HepG2 (cell line): ENCODE measurements around the gene SLCO4A1. TPM values are rescaled to one million over a fixed set of nuclear protein-coding genes. Genes with fewer than 3 reads are reported as not detected.

ENCODE experiments used
- CCDC6 ChIP-seq: sonication (generic); formaldehyde crosslinking; IDR thresholded peaks from 2 replicates; pipeline ENCODE4 v1.8.1; 2022; ENCODE audit warnings: mild to moderate bottlenecking, missing genetic modification reagents, moderate library complexity
- EHMT2 ChIP-seq: fragments of 200-600 bp; sonication (generic); IDR thresholded peaks from 2 replicates; pipeline ENCODE4 v1.7.0; 2017; ENCODE audit warnings: antibody characterized with exemption, low read depth, low read length, borderline replicate concordance
- HINFP ChIP-seq: sonication (generic); formaldehyde crosslinking; IDR thresholded peaks from 2 replicates; pipeline ENCODE4 v1.4.0; 2020; ENCODE audit warnings: low read depth, mild to moderate bottlenecking, missing genetic modification reagents
- IKZF1 ChIP-seq: fragments of 450-650 bp; IDR thresholded peaks from 2 replicates; pipeline ENCODE4 v1.7.1; 2016
- JUN ChIP-seq: sonication (generic); formaldehyde crosslinking; IDR thresholded peaks from 2 replicates; pipeline ENCODE4 v1.4.0; 2020; ENCODE audit warnings: mild to moderate bottlenecking, missing genetic modification reagents
- JUNB ChIP-seq: sonication (generic); formaldehyde crosslinking; IDR thresholded peaks from 2 replicates; pipeline ENCODE4 v1.8.0; 2022; ENCODE audit warnings: missing genetic modification reagents, mild to moderate bottlenecking, borderline replicate concordance
- NCOA1 ChIP-seq: sonication (generic); formaldehyde crosslinking; IDR thresholded peaks from 2 replicates; pipeline ENCODE4 v1.9.0; 2021; ENCODE audit warnings: missing genetic modification reagents
- NFYC ChIP-seq: IDR thresholded peaks from 2 replicates; pipeline ENCODE4 v1.6.1; 2016; ENCODE audit warnings: missing genetic modification reagents, missing compliant biosample characterization
- SOX6 ChIP-seq, 2 experiments: fragments of 450-650 bp in 1 of 2; sonication (generic) in 1 of 2; formaldehyde crosslinking in 1 of 2; IDR thresholded peaks; 2 replicates each; pipeline versions ENCODE4 v1.4.0 to v1.6.1; 2017 to 2020; ENCODE audit warnings: antibody characterized with exemption in 1 of 2, mild to moderate bottlenecking in 1 of 2, missing genetic modification reagents in 1 of 2
- TAF1 ChIP-seq: sonication (generic); formaldehyde crosslinking; IDR thresholded peaks from 2 replicates; pipeline ENCODE4 v1.4.0; 2020; ENCODE audit warnings: missing genetic modification reagents
- YEATS4 ChIP-seq: sonication (generic); formaldehyde crosslinking; IDR thresholded peaks from 2 replicates; pipeline ENCODE4 v1.4.0; 2020; ENCODE audit warnings: missing genetic modification reagents, borderline replicate concordance
- ZFYVE20 ChIP-seq: sonication (generic); formaldehyde crosslinking; IDR thresholded peaks from 2 replicates; pipeline ENCODE4 v1.8.0; 2023; ENCODE audit warnings: low read depth, mild to moderate bottlenecking, moderate library complexity, missing genetic modification reagents, borderline replicate concordance
- ZNF143 ChIP-seq: sonication (generic); formaldehyde crosslinking; IDR thresholded peaks from 2 replicates; pipeline ENCODE4 v1.4.0; 2020; ENCODE audit warnings: missing genetic modification reagents
- ZNF720 ChIP-seq: sonication (generic); formaldehyde crosslinking; IDR thresholded peaks from 2 replicates; pipeline ENCODE4 v1.4.0; 2020; ENCODE audit warnings: missing genetic modification reagents
- polyA plus RNA-seq, 8 experiments: library from polyadenylated mRNA; depleted of rRNA in 3 of 8; stranded (reverse) in 7 of 8; unstranded in 1 of 8; fragments of >200 nt; fragmentation: Illumina TruSeq in 4 of 8; extraction: Trizol in 4 of 8; gene quantifications; 2 replicates each; pipeline versions ENCODE4 v1.2.1 to v1.2.3, GENCODE V29; 2011 to 2016; ENCODE audit warnings: low read depth in 4 of 8, missing spikeins in 1 of 8, mixed read lengths in 1 of 8; ENCODE audit not compliant: insufficient read depth in 1 of 8
- total RNA-seq, 5 experiments: library from RNA; depleted of rRNA; stranded (reverse); fragments of >200 nt; fragmentation: Illumina TruSeq; extraction: Trizol; gene quantifications; 2 replicates each; pipeline ENCODE4 v1.2.3, GENCODE V29; 2016; ENCODE audit warnings: low read depth in 1 of 5
- TF ChIP-seq, protein P1 (sequence below): sonication (generic); formaldehyde crosslinking; IDR thresholded peaks from 2 replicates; pipeline ENCODE4 v1.9.0; 2021; ENCODE audit warnings: missing genetic modification reagents, borderline replicate concordance
- TF ChIP-seq, protein P2 (sequence below): sonication (generic); formaldehyde crosslinking; IDR thresholded peaks from 2 replicates; pipeline ENCODE4 v1.4.0; 2020; ENCODE audit warnings: missing genetic modification reagents
- TF ChIP-seq, protein P3 (sequence below): sonication (generic); formaldehyde crosslinking; IDR thresholded peaks from 2 replicates; pipeline ENCODE4 v1.9.0; 2022; ENCODE audit warnings: low read depth, missing genetic modification reagents

SLCO4A1 gene
- total and polyA plus RNA-seq, 2 of the 13 experiments (the other 11 are each of a cell fraction or from before 2014, with no cell fraction given), result 55.5 to 112 TPM

- TF ChIP-seq, protein P1, sequence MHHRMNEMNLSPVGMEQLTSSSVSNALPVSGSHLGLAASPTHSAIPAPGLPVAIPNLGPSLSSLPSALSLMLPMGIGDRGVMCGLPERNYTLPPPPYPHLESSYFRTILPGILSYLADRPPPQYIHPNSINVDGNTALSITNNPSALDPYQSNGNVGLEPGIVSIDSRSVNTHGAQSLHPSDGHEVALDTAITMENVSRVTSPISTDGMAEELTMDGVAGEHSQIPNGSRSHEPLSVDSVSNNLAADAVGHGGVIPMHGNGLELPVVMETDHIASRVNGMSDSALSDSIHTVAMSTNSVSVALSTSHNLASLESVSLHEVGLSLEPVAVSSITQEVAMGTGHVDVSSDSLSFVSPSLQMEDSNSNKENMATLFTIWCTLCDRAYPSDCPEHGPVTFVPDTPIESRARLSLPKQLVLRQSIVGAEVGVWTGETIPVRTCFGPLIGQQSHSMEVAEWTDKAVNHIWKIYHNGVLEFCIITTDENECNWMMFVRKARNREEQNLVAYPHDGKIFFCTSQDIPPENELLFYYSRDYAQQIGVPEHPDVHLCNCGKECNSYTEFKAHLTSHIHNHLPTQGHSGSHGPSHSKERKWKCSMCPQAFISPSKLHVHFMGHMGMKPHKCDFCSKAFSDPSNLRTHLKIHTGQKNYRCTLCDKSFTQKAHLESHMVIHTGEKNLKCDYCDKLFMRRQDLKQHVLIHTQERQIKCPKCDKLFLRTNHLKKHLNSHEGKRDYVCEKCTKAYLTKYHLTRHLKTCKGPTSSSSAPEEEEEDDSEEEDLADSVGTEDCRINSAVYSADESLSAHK, result no peak
- TF ChIP-seq JUN (CRISPR knock-in tag), result peak; percentile 79
- TF ChIP-seq ZNF143 (CRISPR knock-in tag), result peak; percentile 30; the same call in 1 of the 2 replicates
- no peak for TF ChIP-seq NCOA1 (CRISPR knock-in tag)
- 0 out of 2 replicates have a peak, but pooled peaks have one; percentile 11 for TF ChIP-seq NFYC (CRISPR knock-in tag)
- no peak for TF ChIP-seq SOX6 (IDR thresholded peaks at IDR 0.05)
- peak; percentile 86; the same call in 1 of the 2 replicates for TF ChIP-seq SOX6 (CRISPR knock-in tag; IDR thresholded peaks at IDR 0.05)
- TF ChIP-seq ZFYVE20 (CRISPR knock-in tag), result 0 out of 2 replicates have a peak, but pooled peaks have one; percentile 55
- TF ChIP-seq YEATS4, result peak; percentile 78
- peak; percentile 79 for TF ChIP-seq TAF1 (CRISPR knock-in tag)
- TF ChIP-seq, protein P2, sequence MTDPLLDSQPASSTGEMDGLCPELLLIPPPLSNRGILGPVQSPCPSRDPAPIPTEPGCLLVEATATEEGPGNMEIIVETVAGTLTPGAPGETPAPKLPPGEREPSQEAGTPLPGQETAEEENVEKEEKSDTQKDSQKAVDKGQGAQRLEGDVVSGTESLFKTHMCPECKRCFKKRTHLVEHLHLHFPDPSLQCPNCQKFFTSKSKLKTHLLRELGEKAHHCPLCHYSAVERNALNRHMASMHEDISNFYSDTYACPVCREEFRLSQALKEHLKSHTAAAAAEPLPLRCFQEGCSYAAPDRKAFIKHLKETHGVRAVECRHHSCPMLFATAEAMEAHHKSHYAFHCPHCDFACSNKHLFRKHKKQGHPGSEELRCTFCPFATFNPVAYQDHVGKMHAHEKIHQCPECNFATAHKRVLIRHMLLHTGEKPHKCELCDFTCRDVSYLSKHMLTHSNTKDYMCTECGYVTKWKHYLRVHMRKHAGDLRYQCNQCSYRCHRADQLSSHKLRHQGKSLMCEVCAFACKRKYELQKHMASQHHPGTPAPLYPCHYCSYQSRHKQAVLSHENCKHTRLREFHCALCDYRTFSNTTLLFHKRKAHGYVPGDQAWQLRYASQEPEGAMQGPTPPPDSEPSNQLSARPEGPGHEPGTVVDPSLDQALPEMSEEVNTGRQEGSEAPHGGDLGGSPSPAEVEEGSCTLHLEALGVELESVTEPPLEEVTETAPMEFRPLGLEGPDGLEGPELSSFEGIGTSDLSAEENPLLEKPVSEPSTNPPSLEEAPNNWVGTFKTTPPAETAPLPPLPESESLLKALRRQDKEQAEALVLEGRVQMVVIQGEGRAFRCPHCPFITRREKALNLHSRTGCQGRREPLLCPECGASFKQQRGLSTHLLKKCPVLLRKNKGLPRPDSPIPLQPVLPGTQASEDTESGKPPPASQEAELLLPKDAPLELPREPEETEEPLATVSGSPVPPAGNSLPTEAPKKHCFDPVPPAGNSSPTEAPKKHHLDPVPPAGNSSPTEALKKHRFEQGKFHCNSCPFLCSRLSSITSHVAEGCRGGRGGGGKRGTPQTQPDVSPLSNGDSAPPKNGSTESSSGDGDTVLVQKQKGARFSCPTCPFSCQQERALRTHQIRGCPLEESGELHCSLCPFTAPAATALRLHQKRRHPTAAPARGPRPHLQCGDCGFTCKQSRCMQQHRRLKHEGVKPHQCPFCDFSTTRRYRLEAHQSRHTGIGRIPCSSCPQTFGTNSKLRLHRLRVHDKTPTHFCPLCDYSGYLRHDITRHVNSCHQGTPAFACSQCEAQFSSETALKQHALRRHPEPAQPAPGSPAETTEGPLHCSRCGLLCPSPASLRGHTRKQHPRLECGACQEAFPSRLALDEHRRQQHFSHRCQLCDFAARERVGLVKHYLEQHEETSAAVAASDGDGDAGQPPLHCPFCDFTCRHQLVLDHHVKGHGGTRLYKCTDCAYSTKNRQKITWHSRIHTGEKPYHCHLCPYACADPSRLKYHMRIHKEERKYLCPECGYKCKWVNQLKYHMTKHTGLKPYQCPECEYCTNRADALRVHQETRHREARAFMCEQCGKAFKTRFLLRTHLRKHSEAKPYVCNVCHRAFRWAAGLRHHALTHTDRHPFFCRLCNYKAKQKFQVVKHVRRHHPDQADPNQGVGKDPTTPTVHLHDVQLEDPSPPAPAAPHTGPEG (CRISPR knock-in tag), result peak; percentile 84
- TF ChIP-seq JUNB (CRISPR knock-in tag), result no peak
- TF ChIP-seq ZNF720 (CRISPR knock-in tag), result no peak
- TF ChIP-seq HINFP (CRISPR knock-in tag), result 0 out of 2 replicates have a peak, but pooled peaks have one; percentile 90
- no peak for TF ChIP-seq IKZF1
- TF ChIP-seq EHMT2, result no peak
- TF ChIP-seq CCDC6, result peak; percentile 97
- TF ChIP-seq, protein P3, sequence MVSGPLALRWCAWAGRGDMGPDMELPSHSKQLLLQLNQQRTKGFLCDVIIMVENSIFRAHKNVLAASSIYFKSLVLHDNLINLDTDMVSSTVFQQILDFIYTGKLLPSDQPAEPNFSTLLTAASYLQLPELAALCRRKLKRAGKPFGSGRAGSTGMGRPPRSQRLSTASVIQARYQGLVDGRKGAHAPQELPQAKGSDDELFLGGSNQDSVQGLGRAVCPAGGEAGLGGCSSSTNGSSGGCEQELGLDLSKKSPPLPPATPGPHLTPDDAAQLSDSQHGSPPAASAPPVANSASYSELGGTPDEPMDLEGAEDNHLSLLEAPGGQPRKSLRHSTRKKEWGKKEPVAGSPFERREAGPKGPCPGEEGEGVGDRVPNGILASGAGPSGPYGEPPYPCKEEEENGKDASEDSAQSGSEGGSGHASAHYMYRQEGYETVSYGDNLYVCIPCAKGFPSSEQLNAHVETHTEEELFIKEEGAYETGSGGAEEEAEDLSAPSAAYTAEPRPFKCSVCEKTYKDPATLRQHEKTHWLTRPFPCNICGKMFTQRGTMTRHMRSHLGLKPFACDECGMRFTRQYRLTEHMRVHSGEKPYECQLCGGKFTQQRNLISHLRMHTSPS (CRISPR knock-in tag), result no peak; the same call in 1 of the 2 replicates
Observed at GRCh38 chr20:62623488-62624324, 18.6 kb upstream of the SLCO4A1 start (continued).
